ENCODE data around the gene TTN. TPM values are rescaled to one million over a fixed set of nuclear protein-coding genes. Genes with fewer than 3 reads are reported as not detected.

The TTN gene
- total and polyA plus RNA-seq, 4 donors = 0.01 to 3.0 (median 0.80) TPM

- no peaks in the 10 kb centered on the region for H3K9me3 ChIP-seq (ENCODE audit: control insufficient read depth in 4 of 4, low read length in 3 of 4)
- no peaks in the 10 kb centered on the region for H3K36me3 ChIP-seq (ENCODE audit: control insufficient read depth in 4 of 4, insufficient read depth in 3 of 4, low read depth in 1 of 4, low read length in 3 of 4)
- peaks cover 0 to 14% (median 1%) of the 10 kb centered on the region in 4 donors for H3K27me3 ChIP-seq (ENCODE audit: control insufficient read depth in 4 of 4, insufficient read depth in 4 of 4, low read length in 3 of 4)
- no peak overlapping the region for H3K9ac ChIP-seq (ENCODE audit: low read depth in 1 of 2, low read length in 2 of 2)
- no peak overlapping the region for H3K4me3 ChIP-seq (ENCODE audit: low read depth in 1 of 3, low read length in 3 of 3)
- no peak overlapping the region for H3K27ac ChIP-seq (ENCODE audit: low read depth in 1 of 2, low read length in 2 of 2)
- DNase-seq (ENCODE audit: low spot score) = no peak
- TF ChIP-seq EGR1 (IDR thresholded peaks at IDR 0.05; ENCODE audit: low read depth in 2 of 2) (no peak), REST (IDR thresholded peaks at IDR 0.05) (no peak), JUND (IDR thresholded peaks at IDR 0.05) (no peak), FOXA2 (IDR thresholded peaks at IDR 0.05) (no peak), ZBTB33 (IDR thresholded peaks at IDR 0.05) (no peak), NR2F2 (IDR thresholded peaks at IDR 0.05) (no peak), HNF4G (IDR thresholded peaks at IDR 0.05) (no peak), YY1 (IDR thresholded peaks at IDR 0.05) (no peak), GABPA (IDR thresholded peaks at IDR 0.05 in 1 of 2, conservative IDR thresholded peaks at IDR 0.05 in 1 of 2) (no peak), ATF3 (IDR thresholded peaks at IDR 0.05) (no peak), FOXA1 (IDR thresholded peaks at IDR 0.05) (no peak), TAF1 (conservative IDR thresholded peaks at IDR 0.05) (no peak), HNF4A (conservative IDR thresholded peaks at IDR 0.05) (no peak)
- TF ChIP-seq, protein P1, sequence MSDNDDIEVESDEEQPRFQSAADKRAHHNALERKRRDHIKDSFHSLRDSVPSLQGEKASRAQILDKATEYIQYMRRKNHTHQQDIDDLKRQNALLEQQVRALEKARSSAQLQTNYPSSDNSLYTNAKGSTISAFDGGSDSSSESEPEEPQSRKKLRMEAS (IDR thresholded peaks at IDR 0.05) = no peak
- TF ChIP-seq, protein P2, sequence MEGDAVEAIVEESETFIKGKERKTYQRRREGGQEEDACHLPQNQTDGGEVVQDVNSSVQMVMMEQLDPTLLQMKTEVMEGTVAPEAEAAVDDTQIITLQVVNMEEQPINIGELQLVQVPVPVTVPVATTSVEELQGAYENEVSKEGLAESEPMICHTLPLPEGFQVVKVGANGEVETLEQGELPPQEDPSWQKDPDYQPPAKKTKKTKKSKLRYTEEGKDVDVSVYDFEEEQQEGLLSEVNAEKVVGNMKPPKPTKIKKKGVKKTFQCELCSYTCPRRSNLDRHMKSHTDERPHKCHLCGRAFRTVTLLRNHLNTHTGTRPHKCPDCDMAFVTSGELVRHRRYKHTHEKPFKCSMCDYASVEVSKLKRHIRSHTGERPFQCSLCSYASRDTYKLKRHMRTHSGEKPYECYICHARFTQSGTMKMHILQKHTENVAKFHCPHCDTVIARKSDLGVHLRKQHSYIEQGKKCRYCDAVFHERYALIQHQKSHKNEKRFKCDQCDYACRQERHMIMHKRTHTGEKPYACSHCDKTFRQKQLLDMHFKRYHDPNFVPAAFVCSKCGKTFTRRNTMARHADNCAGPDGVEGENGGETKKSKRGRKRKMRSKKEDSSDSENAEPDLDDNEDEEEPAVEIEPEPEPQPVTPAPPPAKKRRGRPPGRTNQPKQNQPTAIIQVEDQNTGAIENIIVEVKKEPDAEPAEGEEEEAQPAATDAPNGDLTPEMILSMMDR (IDR thresholded peaks at IDR 0.05; ENCODE audit: low read depth, low read length, missing input control) = no peak
- H3K4me1 ChIP-seq (ENCODE audit: control insufficient read depth in 4 of 4, insufficient read depth in 4 of 4, low read length in 3 of 4) = no peaks in the 10 kb centered on the region
Measured at GRCh38 chr2:178747767-178748166, 59.5 kb downstream of the TTN start.

- H3K4me3 ChIP-seq (ENCODE audit: low read depth in 1 of 3, low read length in 3 of 3) = no peak overlapping the region
- no peak for TF ChIP-seq GABPA (IDR thresholded peaks at IDR 0.05 in 1 of 2, conservative IDR thresholded peaks at IDR 0.05 in 1 of 2)
- TF ChIP-seq HNF4G (IDR thresholded peaks at IDR 0.05) = no peak
- TF ChIP-seq RAD21 (IDR thresholded peaks at IDR 0.05) = no peak
- TF ChIP-seq FOXA1 (IDR thresholded peaks at IDR 0.05) = no peak
- TF ChIP-seq TAF1 (conservative IDR thresholded peaks at IDR 0.05) = no peak
- no peak for TF ChIP-seq SP1 (IDR thresholded peaks at IDR 0.05)
- TF ChIP-seq NR2F2 (IDR thresholded peaks at IDR 0.05) = no peak
- no peak for TF ChIP-seq EGR1 (IDR thresholded peaks at IDR 0.05; ENCODE audit: low read depth in 2 of 2)
- no peak for TF ChIP-seq YY1 (IDR thresholded peaks at IDR 0.05)
- TF ChIP-seq REST (IDR thresholded peaks at IDR 0.05) = no peak
- TF ChIP-seq, protein P1 (IDR thresholded peaks at IDR 0.05) = no peak
Measured at GRCh38 chr2:178734518-178734917, 72.7 kb downstream of the TTN start.

More at GRCh38 chr2:178734518-178734917, 72.7 kb downstream of the TTN start:
- Histone ChIP-seq H3K36me3 (ENCODE audit: control insufficient read depth in 4 of 4, insufficient read depth in 3 of 4, low read depth in 1 of 4, low read length in 3 of 4) (no peaks in the 10 kb centered on the region), H3K27me3 (ENCODE audit: control insufficient read depth in 4 of 4, insufficient read depth in 4 of 4, low read length in 3 of 4) (peaks cover 0 to 3% (median 0%) of the 10 kb centered on the region in 4 donors), H3K4me1 (ENCODE audit: control insufficient read depth in 4 of 4, insufficient read depth in 4 of 4, low read length in 3 of 4) (no peaks in the 10 kb centered on the region), H3K9me3 (ENCODE audit: control insufficient read depth in 4 of 4, low read length in 3 of 4) (peaks cover 0 to 6% (median 0%) of the 10 kb centered on the region in 4 donors), H3K9ac (ENCODE audit: low read depth in 1 of 2, low read length in 2 of 2) (no peak overlapping the region), H3K27ac (ENCODE audit: low read depth in 1 of 2, low read length in 2 of 2) (no peak overlapping the region)
- no peak for DNase-seq (ENCODE audit: low spot score)
- WGBS = 74% methylated on average over 4 of the region's 4 CpGs

All from liver (tissue), 9 donors.